HL-60 (cell line): ENCODE measurements around the gene GPHN.

Experiments used
- DNase-seq, 2 experiments: peaks; one replicate each; pipeline ENCODE4 v3.0.0-alpha.2; 2010 to 2020; ENCODE audit warnings: low read depth in 1 of 2, low spot score in 1 of 2
- H3K27ac ChIP-seq: fragments of 250-450 bp; sonication (Bioruptor Pico); replicated peaks from 2 replicates; pipeline ENCODE4 v1.5.1; 2020; ENCODE audit warnings: mild to moderate bottlenecking, moderate library complexity
- H3K27me3 ChIP-seq: fragments of 250-450 bp; sonication (Bioruptor Pico); 2 replicates; pipeline ENCODE4 v1.5.1; 2021; ENCODE audit warnings: mild to moderate bottlenecking, moderate library complexity; ENCODE audit not compliant: insufficient read depth, poor library complexity, severe bottlenecking
- H3K4me3 ChIP-seq: replicated peaks from 2 replicates; pipeline ENCODE4 v1.5.1; 2011; ENCODE audit warnings: mild to moderate bottlenecking, control low read depth, low read length; ENCODE audit not compliant: insufficient read depth
- CTCF ChIP-seq: IDR thresholded peaks from one replicate; pipeline ENCODE4 v1.5.1; 2011; ENCODE audit warnings: low read length, control low read depth, inconsistent platforms; ENCODE audit not compliant: insufficient read depth
- GABPA ChIP-seq: IDR thresholded peaks from 2 replicates; pipeline ENCODE4 v1.6.1; 2012; ENCODE audit warnings: low read depth
- POLR2AphosphoS5 ChIP-seq: IDR thresholded peaks from 2 replicates; pipeline ENCODE4 v1.6.1; 2012; ENCODE audit warnings: low read depth
- REST ChIP-seq: IDR thresholded peaks from 2 replicates; pipeline ENCODE4 v1.6.1; 2012; ENCODE audit warnings: low read depth; ENCODE audit not compliant: insufficient replicate concordance
- SPI1 ChIP-seq: IDR thresholded peaks from 2 replicates; pipeline ENCODE4 v1.6.1; 2012; ENCODE audit warnings: low read depth, mild to moderate bottlenecking, borderline replicate concordance

Gene GPHN

GRCh38 chr14:66884149-66884548, 376.2 kb downstream of the GPHN start:
- no peak for TF ChIP-seq CTCF
- TF ChIP-seq GABPA: no peak
- no peak for TF ChIP-seq SPI1
- TF ChIP-seq REST: no peak
- no peak for TF ChIP-seq POLR2AphosphoS5
- Histone ChIP-seq H3K27me3 (no peaks in the 10 kb centered on the region), H3K4me3 (no peak overlapping the region), H3K27ac (no peak overlapping the region)
- DNase-seq: no peak

- DNase-seq: no peak
Observed at GRCh38 chr14:66900719-66901118, 392.8 kb downstream of the GPHN start.

GRCh38 chr14:66910311-66910840, 402.4 kb downstream of the GPHN start:
- H3K27ac ChIP-seq: no peak overlapping the region
- no peak overlapping the region for H3K4me3 ChIP-seq
- DNase-seq: no peak
- no peaks in the 10 kb centered on the region for H3K27me3 ChIP-seq
- TF ChIP-seq REST (no peak), CTCF (no peak), GABPA (no peak)

More at GRCh38 chr14:66900719-66901118, 392.8 kb downstream of the GPHN start:
- TF ChIP-seq SPI1 (no peak), POLR2AphosphoS5 (no peak), REST (no peak), GABPA (no peak), CTCF (no peak)
- Histone ChIP-seq H3K27me3 (no peaks in the 10 kb centered on the region), H3K4me3 (no peak overlapping the region), H3K27ac (no peak overlapping the region)
